Thyroid gland (tissue), 4 donors: ENCODE measurements around the gene UFD1.

Source experiments
- POLR2A ChIP-seq, 2 donors: fragments of 450-650 bp; IDR thresholded peaks; one replicate each; pipeline ENCODE4 v1.6.1; 2017; ENCODE audit warnings: antibody characterized with exemption in 2 of 2, mild to moderate bottlenecking in 2 of 2, moderate library complexity in 1 of 2
- TF ChIP-seq, protein P1 (sequence below), 6 experiments: fragments of 200-600 bp in 3 of 6; fragments of 450-650 bp in 3 of 6; sonication (generic) in 3 of 6; IDR thresholded peaks; one replicate each; pipeline ENCODE4 v1.5.1; 2016 to 2019; ENCODE audit warnings: antibody characterized with exemption in 6 of 6, mild to moderate bottlenecking in 2 of 6, inconsistent platforms in 1 of 6, moderate library complexity in 1 of 6

DNA sequence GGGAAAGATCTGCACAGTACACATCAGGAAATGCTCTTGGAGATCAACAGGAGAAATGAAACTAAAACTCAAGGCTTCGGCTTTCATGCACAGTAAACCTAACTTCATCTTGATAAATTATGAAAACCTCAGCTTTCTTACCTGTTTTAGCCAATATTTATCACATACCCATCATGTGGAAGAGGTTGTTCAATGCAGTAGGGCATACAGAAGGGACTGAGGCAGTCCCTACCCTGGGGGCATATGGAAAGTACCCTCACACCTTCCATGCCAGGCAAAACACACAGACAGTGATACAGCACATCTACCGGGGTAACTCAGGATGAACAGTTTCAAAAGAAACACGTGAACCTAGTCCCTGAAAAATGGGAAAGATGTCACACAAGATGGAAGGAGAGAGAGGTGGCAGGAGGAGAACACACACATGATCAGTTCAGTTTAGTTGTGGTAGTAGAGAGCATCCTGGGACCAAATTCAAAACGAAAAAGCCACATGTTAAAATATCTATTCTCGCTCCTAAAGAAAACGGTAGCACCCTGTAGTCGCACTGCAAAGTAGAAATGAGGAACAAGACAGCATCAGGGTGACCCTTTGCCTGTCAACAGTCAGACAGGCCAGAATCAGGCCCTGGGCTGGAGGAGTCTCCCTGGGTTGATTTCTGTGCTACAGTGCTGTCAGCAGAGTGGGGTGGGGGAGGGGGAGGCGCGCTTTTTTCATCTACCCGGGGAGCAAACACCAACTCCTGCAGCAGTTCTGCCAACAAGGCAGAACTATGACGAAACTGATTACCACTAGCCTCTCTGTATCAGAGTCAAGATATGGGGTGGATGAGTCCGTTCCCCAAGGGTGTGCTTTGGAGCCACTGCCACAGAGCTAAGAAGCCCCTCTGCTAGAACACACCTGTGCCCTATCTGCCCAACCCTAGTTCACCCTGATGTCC lies 48.8 kb downstream of the UFD1 start:
- TF ChIP-seq, protein P1, sequence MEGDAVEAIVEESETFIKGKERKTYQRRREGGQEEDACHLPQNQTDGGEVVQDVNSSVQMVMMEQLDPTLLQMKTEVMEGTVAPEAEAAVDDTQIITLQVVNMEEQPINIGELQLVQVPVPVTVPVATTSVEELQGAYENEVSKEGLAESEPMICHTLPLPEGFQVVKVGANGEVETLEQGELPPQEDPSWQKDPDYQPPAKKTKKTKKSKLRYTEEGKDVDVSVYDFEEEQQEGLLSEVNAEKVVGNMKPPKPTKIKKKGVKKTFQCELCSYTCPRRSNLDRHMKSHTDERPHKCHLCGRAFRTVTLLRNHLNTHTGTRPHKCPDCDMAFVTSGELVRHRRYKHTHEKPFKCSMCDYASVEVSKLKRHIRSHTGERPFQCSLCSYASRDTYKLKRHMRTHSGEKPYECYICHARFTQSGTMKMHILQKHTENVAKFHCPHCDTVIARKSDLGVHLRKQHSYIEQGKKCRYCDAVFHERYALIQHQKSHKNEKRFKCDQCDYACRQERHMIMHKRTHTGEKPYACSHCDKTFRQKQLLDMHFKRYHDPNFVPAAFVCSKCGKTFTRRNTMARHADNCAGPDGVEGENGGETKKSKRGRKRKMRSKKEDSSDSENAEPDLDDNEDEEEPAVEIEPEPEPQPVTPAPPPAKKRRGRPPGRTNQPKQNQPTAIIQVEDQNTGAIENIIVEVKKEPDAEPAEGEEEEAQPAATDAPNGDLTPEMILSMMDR (IDR thresholded peaks at IDR 0.05) = no peak
- peak in 1 of 2 donors; percentile 62 for TF ChIP-seq POLR2A (IDR thresholded peaks at IDR 0.05)
